GM12892 (cell line): ENCODE data around the gene FAAP20.

Experiments used
- DNase-seq: peaks from one replicate; pipeline ENCODE4 v3.0.0; 2011; ENCODE audit not compliant: insufficient read length
- FAIRE-seq: peaks from 2 replicates; lab custom pipeline; 2011; peaks lifted over from hg19 to GRCh38; lab: Jason Lieb, UNC
- POLR2A ChIP-seq: IDR thresholded peaks from 2 replicates; pipeline ENCODE4 v1.6.1; 2011; ENCODE audit warnings: low read depth, low read length, control low read depth
- POLR2AphosphoS5 ChIP-seq: IDR thresholded peaks from 2 replicates; pipeline ENCODE4 v1.6.1; 2011; ENCODE audit warnings: low read depth, low read length, control low read depth
- TAF1 ChIP-seq: IDR thresholded peaks from 2 replicates; pipeline ENCODE4 v1.6.1; 2011; ENCODE audit warnings: low read depth, mild to moderate bottlenecking, control low read depth, low read length, borderline replicate concordance

FAAP20 gene

GRCh38 chr1:2168535-2168934 is 26.0 kb downstream of the FAAP20 start:
- FAIRE-seq, result no peak
- no peak for TF ChIP-seq TAF1
- no peak for TF ChIP-seq POLR2A
- no peak for TF ChIP-seq POLR2AphosphoS5

DNA sequence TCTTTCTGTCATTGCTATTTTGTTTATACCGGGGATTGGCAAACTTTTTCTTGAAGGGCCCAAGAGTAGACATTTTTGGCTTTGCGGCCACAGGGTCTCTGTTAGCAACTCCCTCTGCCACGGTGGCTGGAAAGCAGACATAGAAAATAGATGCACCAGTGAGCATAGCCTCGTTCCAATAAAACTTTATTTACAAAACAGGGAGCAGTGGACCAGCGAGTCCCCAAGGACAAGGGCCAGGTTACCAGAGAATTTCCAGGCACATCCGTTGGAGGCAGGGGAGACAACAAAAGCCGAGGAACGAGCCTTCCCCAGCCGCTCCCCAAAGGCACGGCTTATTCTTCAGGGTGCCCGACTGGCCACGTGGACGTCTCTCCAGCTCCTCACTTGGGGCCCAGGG is 26.5 kb downstream of the FAAP20 start:
- FAIRE-seq, result no peak
- DNase-seq, result no peak

More at GRCh38 chr1:2168535-2168934, 26.0 kb downstream of the FAAP20 start:
- DNase-seq, result no peak

DNA sequence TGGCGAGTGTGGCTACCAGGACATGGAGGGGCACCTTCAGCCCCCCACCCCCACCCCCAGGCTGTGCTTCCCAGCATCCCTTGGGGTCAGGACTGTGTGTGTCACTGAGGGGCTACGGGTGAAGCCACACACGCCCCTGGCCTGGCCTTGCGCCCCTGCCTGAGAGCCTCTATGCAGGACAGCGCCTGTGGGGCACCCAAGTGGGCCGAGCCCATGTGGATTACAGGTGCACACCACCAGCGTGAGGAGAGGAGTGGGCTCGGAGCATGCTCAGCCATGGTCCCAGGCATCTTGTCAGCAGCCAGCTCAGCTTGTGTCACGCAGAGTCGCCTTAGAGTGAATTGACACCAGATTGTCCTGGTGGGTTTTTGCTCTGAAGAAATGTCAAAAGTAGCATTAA is 27.9 kb downstream of the FAAP20 start:
- DNase-seq (no peak), FAIRE-seq (no peak)
- no peak for TF ChIP-seq POLR2AphosphoS5
- no peak for TF ChIP-seq POLR2A
- no peak for TF ChIP-seq TAF1

More for the DNA sequence above, 26.5 kb downstream of the FAAP20 start:
- TF ChIP-seq POLR2A (no peak), TAF1 (no peak)

DNA sequence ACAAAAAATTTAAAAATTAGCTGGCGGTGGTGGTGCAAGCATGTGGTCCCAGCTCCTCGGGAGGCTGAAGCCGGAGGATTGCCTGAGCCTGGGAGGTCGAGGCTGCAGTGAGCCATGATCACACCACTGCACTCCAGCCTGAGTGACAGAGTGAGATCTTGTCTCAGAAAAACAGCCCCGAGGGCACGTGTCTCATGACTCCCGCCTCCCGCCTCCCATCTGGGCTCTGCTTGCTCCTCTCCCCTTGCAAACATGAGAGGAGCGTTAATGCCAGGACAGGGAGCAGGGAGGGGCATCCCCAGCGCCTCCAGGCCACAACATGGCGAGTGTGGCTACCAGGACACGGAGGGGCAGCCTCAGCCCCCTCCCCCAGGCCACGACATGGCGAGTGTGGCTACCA is 28.3 kb downstream of the FAAP20 start:
- TF ChIP-seq TAF1, result no peak
- TF ChIP-seq POLR2AphosphoS5, result no peak
- TF ChIP-seq POLR2A, result no peak
- FAIRE-seq (no peak), DNase-seq (no peak)

GRCh38 chr1:2165646-2166045 is 28.9 kb downstream of the FAAP20 start:
- DNase-seq, result no peak
- no peak for TF ChIP-seq POLR2AphosphoS5
- no peak for TF ChIP-seq POLR2A
- TF ChIP-seq TAF1, result no peak
- no peak for FAIRE-seq

DNA sequence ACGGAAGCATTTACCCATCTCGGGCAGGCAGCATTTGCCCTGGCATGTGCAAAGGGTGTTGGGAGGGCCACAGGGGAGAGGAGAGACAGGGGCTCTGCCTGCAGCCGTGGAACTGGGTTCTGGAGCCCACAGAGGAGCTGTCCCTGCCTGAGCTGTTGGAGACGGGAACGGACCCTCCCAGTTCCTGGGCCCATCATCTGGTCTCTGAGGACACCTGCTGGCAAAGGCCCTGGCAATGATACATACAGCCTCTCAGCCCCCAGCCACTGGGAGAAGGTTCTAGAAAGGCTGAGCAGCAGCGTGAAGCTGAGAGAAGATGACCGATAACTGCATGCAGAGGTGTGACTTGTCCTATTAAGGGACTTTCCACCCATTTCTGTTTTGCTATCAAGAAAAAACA is 31.4 kb downstream of the FAAP20 start:
- TF ChIP-seq POLR2AphosphoS5 (no peak), TAF1 (no peak), POLR2A (no peak)
- DNase-seq (no peak), FAIRE-seq (no peak)

DNA sequence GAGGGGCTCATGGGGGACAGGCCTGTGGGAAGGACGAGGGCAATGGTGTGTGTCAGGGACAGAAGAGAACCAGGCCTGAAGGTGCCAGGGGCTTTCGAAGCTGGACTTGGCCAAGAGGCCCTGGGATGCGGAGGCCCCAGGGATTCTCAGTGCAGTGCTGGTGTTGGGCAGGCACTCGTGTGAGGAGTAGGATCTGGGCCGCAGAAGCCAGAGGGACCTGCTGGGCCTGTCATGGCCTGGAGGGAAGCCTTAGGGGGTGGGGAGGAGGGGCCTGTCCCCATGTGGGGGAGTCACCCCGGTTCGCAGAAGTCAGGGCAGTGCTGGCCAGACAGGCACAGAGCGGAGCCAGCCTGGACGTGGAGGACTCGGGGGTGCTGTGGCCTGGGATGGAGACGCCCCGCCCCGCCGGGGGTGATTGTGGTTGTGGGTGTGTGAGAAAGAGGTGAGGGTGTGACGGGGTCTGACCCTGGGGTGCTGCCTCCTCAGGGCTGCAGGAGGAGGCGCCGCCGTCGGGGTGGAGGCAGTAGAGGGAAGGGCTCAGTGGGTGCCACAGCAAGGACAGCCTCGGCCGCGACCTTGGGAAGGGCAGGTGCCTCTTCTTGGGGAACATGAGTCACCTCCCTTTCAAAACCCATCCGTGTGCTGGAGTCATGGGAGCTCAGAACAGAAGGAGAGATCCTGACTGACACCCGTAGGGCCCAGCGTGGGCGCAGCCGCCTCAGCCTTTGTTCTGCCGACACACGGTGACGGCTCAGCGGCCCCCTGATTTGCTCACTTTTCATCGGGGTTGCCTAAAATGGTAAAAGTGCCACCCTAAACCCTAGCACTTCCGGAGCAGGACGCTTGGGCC is 33.9 kb downstream of the FAAP20 start:
- DNase-seq, result no peak
- no peak for FAIRE-seq
- no peak for TF ChIP-seq POLR2A
- TF ChIP-seq TAF1, result no peak
- TF ChIP-seq POLR2AphosphoS5, result no peak

GRCh38 chr1:2159124-2159523 is 35.4 kb downstream of the FAAP20 start:
- no peak for DNase-seq
- TF ChIP-seq TAF1 (no peak), POLR2AphosphoS5 (no peak), POLR2A (no peak)
- FAIRE-seq, result no peak

- no peak for FAIRE-seq
- TF ChIP-seq POLR2A (no peak), TAF1 (no peak), POLR2AphosphoS5 (no peak)
- DNase-seq, result no peak
Measured at GRCh38 chr1:2158272-2158671, 36.3 kb downstream of the FAAP20 start.

- TF ChIP-seq POLR2AphosphoS5 (no peak), POLR2A (no peak), TAF1 (no peak)
- DNase-seq, result no peak
- no peak for FAIRE-seq
Measured at GRCh38 chr1:2157856-2158255, 36.7 kb downstream of the FAAP20 start.

DNA sequence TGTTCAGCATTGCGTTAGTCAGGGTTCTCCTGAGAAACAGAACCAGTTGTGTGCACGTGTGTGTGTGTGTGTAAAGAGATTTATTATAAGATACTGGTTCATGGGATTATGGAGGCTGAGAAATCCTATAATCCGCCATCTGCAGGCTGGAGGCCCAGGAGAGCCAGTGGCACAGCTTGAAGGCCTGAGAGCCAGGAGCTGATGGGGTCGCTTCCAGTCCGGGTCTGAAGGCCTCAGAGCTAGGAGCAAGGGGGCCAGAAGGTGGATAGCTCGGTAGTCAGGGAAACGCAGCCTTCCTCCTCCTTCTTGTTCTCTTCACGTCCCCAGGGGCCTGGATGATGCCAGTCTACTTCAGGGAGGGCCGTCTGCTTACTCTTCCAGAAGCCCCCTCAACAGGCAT is 37.7 kb downstream of the FAAP20 start:
- no peak for DNase-seq
- FAIRE-seq, result no peak
- TF ChIP-seq POLR2A, result no peak
- no peak for TF ChIP-seq TAF1
- no peak for TF ChIP-seq POLR2AphosphoS5

DNA sequence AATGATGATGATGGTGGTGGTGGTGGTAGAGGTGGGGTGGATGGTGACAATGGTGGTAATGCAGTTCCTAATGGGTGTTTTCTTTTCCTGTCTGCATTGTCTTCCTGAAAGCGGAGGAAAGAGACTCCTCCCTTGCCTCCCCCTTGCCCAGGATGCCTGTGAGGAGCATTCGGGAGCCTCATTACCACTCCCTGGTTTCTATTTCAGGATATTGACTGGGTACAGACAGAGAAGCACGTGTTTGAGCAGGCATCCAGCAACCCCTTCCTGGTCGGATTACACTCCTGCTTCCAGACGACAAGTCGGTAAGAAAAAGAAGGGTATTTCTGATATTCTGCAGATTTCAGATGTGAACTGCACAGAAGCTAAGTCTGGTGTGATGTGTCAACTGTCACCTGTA is 38.8 kb downstream of the FAAP20 start:
- no peak for FAIRE-seq
- TF ChIP-seq TAF1 (no peak), POLR2AphosphoS5 (no peak), POLR2A (no peak)
- no peak for DNase-seq

DNA sequence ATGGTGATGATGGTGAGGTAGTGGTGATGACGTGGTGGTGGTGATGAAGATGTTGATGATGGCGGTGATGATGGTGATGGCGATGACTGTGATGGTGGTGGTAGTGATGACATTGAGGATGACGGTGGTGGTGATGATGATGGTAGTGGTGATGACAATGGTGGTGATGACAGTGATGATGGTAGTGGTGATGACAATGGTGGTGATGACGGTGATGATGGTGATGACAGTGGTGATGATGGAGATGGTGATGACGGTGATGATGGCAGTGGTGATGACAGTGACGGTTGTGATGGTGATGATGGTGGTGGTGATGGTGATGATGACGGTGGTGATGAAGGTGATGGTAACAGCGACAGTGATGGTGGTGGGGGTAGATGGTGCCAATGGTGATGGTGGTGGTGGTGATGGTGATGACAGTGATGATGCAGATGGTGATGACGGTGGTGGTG is 39.4 kb downstream of the FAAP20 start:
- DNase-seq (no peak), FAIRE-seq (no peak)
- no peak for TF ChIP-seq TAF1
- no peak for TF ChIP-seq POLR2AphosphoS5
- TF ChIP-seq POLR2A, result no peak

DNA sequence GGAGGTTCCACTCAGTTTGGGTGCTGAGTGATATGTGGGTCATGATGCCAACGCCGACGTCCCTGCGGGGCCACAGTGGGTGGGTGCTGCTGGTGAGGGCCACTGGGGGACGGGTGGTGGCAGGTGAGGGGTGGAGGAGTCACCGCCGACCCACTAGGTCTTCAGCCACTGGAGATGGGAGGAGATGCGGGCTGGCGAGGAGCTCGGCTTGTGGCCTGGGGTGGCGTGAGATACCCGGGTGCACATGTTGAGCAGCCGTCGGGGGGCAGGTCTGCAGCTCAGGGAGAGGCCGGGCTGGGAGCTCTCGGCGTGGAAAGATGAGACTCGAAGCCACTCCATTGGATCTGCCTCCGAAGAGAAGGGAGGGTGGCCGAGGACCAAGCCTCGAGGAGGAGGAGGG is 40.5 kb downstream of the FAAP20 start:
- DNase-seq (no peak), FAIRE-seq (no peak)
- TF ChIP-seq POLR2AphosphoS5, result no peak
- no peak for TF ChIP-seq POLR2A
- no peak for TF ChIP-seq TAF1
